Brain microvascular endothelial cell (primary cell): Measurements from ENCODE around the gene TEX2.

ENCODE experiments used
- DNase-seq: peaks from one replicate; pipeline ENCODE4 v3.0.0-alpha.2; 2020
- H3K27ac ChIP-seq: fragments of 250-450 bp; sonication (Bioruptor Pico); 2 replicates; pipeline ENCODE4 v1.5.1; 2020; ENCODE audit warnings: mild to moderate bottlenecking, moderate library complexity
- H3K27me3 ChIP-seq: fragments of 250-450 bp; sonication (Bioruptor Pico); replicated peaks from 2 replicates; pipeline ENCODE4 v1.5.1; 2020; ENCODE audit warnings: mild to moderate bottlenecking
- H3K36me3 ChIP-seq: fragments of 250-450 bp; sonication (Bioruptor Pico); replicated peaks from 2 replicates; pipeline ENCODE4 v1.5.1; 2020; ENCODE audit warnings: mild to moderate bottlenecking
- H3K4me3 ChIP-seq: 2 replicates; pipeline ENCODE4 v1.5.1; 2011; ENCODE audit warnings: low read depth, mild to moderate bottlenecking, control low read depth, low read length, moderate library complexity
- CTCF ChIP-seq: IDR thresholded peaks from 2 replicates; pipeline ENCODE4 v1.5.1; 2011; ENCODE audit warnings: low read depth, mild to moderate bottlenecking, moderate library complexity, low read length, control low read depth, inconsistent platforms; ENCODE audit errors: missing control alignments
- in situ Hi-C: cut with HindIII; loops from 2 replicates; pipeline ENCODE4 v1.10.0; 2017; ENCODE audit warnings: low sequenced_read_pairs, low pct_ligation_motif_present

TEX2 gene

DNA sequence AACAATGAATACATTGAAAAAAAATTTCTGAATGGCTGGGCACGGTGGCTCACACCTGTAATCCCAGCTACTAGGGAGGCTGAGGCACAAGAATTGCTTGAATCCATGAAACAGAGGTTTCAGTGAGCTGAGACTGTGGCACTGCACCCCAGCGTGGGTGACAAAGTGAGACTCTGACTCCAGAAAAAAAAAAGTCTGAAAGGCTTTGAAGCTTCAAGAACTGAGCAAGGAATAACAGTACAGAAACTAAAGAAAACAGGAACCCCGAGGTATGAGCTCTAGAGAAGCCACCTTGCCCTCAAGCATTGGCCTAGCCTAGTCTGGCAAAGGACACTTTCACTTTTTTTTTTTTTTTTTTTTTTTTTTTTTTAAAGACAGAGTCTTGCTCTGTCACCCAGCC lies 45.0 kb downstream of the TEX2 start:
- no peak for DNase-seq
- no peak for TF ChIP-seq CTCF
- Histone ChIP-seq H3K27me3 (no peaks in the 10 kb centered on the region), H3K4me3 (no peak overlapping the region), H3K27ac (no peak overlapping the region), H3K36me3 (no peaks in the 10 kb centered on the region)
- in situ Hi-C loops: no loop called here

DNA sequence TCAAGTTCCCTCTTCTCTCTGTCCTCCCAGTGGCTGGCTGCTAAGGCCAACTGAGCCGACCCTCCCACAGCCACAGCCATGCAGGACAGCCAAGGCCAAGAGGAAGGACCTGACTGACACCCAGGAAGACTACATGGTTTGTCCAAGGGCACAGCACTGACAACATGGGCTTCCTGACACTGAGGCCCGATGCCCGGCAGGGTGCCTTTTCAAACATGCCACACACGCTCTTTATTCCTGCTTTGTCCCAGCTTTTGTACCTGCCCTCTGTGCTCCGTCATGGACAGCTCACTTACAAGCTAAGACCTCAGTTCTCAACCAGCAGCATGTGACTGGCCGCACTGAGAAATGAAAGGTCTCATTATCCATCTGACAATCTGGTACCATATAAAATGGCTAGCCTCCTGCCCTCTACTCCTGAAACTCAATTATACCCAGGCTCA lies 45.8 kb downstream of the TEX2 start:
- no peaks in the 10 kb centered on the region for H3K27me3 ChIP-seq
- in situ Hi-C loops: no loop called here
- H3K36me3 ChIP-seq: no peaks in the 10 kb centered on the region
- peak overlapping the region; percentile 75 for H3K27ac ChIP-seq
- no peak for DNase-seq
- no peak for TF ChIP-seq CTCF
- no peak overlapping the region for H3K4me3 ChIP-seq

DNA sequence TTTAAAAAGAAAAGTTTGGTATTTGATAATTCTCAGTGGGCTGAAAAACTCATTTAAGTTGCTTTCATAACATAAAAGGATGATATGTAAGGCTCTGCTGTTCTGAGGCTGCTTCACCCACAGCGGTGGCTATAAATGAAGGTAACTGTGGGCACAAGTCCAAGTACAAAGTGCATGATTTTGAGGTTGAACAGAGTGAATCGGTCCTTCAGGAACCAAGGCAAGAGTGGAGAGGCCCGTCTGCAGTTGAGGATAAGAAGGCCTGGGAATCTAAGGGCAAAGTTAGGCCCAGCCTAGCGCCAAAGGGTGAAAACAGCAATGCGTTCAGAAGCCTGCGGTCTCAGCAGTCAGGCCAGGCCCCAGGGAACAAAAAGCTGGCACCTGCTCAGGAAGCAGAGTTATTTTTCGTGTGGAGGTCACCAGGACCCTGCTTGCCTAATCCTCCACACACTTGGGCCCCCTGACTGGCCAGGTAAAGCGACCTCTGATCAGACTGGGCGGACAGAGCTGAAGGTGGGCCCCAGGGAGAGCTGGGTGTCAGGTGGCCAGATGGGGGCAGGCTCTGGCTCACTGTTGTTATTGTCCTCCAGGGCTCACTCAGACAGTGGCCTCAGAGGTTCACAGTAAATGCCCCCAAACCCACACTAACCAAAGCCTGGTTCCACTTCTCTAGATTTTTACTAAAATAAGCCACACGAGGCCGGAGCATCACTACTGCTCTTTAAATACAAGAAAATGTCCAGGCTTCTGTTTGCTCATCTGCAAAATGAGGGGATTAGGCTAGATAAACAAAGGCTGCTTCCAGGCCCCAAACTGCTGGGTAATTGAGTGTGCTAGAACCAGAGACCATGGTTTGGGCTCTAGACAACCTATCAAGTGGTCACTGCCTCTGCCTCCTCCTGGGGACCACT lies 46.5 kb downstream of the TEX2 start:
- H3K27ac ChIP-seq: peak overlapping the region; percentile 75
- H3K4me3 ChIP-seq: no peak overlapping the region
- in situ Hi-C loops: no loop called here
- peak; percentile 22 for TF ChIP-seq CTCF
- DNase-seq: peak; percentile 44
- no peaks in the 10 kb centered on the region for H3K36me3 ChIP-seq
- H3K27me3 ChIP-seq: no peaks in the 10 kb centered on the region

- in situ Hi-C loops: no loop called here
- peak overlapping the region; percentile 75 for H3K27ac ChIP-seq
- peak; percentile 37 for DNase-seq
- TF ChIP-seq CTCF: no peak
- H3K4me3 ChIP-seq: no peak overlapping the region
- no peaks in the 10 kb centered on the region for H3K27me3 ChIP-seq
- H3K36me3 ChIP-seq: no peaks in the 10 kb centered on the region
Observed at GRCh38 chr17:64216000-64216337, 47.1 kb downstream of the TEX2 start.

DNA sequence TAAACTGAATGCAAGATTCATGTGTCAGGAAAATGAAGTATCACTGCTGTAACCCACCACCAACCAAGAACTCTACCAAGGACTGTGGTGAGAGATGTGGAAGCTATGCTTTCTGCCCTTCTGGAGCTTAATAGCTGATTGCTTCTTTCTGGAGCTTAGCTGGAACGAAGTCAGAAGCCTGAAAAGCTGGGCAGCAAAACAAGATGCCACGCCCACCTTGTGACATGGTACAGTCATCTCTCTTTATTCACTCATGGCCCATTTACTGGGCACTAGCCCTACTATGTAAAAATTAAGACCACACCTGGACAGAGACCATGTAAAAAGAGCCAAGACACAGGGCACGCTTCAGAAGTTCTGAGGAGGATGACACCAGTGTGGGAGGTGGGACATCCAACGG lies 48.1 kb downstream of the TEX2 start:
- no peak for DNase-seq
- Histone ChIP-seq H3K4me3 (no peak overlapping the region), H3K27ac (no peak overlapping the region), H3K27me3 (no peaks in the 10 kb centered on the region), H3K36me3 (no peaks in the 10 kb centered on the region)
- no peak for TF ChIP-seq CTCF
- in situ Hi-C loops: no loop called here
